Stimulated activated CD8-positive, alpha-beta memory T cell treated with anti-CD3 and anti-CD28 coated beads, Interleukin-4, amount 100 ng/mL, for 24 hours (primary cell): Measurements from ENCODE around the gene HELB.
"Not testable (repeated sequence)": the region's sequence is repeated elsewhere in the genome, so short reads cannot be mapped to it uniquely, and the experiment has no call there.

Experiments used
- DNase-seq: peaks from one replicate; pipeline ENCODE4 v3.0.0-alpha.2; 2020; ENCODE audit warnings: low read depth

Gene HELB

DNA sequence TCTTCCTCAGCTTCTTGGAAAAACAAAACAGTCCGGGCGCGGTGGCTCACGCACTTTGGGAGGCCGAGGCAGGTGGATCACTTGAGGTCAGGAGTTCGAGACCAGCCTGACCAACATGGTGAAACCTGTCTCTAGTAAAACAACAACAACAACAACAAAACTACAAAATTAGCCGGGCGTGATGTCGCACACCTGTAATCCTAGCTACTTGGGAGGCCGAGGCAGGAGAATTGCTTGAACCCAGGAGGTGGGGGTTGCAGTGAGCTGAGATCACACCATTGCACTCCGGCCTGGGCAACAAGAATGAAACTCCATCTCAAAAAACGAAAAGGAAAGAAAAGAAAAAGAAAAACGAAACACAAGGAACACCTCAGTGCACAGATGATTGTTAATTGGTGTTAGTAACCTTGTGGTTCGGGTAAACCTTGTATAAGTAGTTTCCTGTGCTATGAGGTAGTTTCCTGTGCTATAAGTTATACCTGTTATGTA, 1.1 kb downstream of the HELB start:
- DNase-seq = not testable (repeated sequence)

DNA sequence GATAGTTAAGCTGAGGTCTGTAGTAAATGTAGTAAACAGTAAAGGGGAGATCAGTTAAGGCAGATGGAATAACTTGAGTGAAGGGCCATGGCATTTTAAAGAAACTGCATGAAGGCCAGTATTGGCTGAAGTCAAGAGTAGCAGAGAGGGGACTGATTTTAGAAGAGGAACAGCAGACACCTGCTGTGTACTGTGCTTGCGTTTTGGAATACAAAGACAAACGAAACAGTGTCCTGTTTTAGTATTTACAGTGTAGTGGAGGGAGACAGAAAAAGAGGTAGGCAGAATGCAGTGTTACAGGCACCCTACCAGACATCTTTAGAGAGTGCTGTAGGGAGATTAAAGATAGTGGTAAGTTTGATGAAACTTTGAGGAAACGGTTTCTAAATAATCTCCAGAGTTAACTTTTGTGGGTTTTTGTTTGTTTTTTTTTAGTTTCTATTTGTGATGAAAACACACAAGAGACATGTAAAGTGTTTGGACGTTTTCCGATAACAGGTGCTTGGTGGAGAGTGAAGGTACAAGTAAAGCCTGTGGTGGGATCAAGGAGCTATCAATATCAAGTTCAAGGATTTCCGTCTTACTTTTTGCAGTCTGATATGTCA, 2.1 kb downstream of the HELB start:
- DNase-seq = no peak

DNA sequence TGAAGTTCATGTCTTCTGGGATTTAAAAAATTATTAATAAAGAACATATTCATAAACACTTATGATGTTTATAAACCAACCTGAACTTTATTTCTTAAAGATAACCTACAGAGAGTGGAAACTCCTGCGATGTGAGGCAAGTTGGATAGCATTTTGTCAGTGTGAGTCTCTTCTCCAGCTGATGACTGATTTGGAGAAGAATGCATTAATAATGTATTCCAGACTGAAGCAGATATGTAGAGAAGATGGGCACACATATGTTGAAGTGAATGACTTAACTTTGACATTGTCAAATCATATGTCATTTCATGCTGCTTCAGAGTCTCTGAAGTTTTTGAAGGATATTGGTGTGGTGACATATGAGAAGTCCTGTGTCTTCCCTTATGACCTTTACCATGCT, 7.3 kb downstream of the HELB start:
- DNase-seq = no peak

DNA sequence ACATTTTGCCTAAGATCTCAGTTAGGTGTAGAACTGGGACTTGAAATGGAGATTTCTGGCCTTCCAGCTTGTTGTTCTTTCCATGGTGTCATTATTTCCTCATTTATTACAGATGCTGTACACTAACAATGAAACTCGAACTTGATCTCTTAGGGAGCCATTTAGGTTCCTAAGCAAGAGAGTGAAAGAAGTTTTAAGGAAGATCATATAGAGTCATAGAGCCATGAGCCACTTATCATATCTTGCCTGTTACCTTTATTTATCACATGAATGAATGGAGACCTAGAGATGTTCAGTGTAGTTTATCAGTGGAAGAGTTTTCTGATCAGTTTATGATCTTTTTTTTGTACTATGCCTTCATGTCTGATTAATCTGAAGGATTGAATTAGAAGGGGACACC, 9.9 kb downstream of the HELB start:
- no peak for DNase-seq

GRCh38 chr12:66314278-66314677, 12.0 kb downstream of the HELB start:
- no peak for DNase-seq

DNA sequence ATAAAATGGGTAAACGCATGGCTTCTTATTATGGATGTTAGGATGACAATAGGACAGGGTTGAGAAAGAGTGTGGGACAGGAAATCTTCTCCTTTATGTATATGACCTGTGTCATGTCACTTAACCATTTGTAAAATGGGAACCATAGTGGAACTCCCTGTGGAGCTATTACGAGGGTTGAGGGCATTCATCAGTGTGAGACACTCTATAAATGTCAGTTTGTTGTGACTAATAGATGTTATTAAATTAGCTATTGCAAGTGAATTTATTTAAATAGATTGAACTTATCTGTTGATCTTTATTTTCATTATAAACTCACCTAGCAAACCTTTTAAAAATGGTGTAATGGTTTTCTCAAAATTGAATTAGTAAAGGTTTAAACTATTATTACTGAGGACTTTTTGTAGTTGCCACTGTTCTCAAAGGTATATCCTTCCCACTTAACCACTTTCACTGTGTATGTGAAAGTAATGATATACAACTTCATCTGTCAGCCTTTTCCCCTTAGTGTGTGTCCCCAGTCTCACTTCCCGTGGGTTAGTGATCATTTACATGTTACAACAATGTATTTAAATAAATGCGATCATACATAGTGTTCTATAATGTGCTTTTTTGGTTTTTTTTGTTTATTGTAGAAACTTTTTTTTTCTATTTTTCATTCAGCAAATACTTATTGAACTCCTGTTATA, 17.1 kb downstream of the HELB start:
- DNase-seq = no peak

DNA sequence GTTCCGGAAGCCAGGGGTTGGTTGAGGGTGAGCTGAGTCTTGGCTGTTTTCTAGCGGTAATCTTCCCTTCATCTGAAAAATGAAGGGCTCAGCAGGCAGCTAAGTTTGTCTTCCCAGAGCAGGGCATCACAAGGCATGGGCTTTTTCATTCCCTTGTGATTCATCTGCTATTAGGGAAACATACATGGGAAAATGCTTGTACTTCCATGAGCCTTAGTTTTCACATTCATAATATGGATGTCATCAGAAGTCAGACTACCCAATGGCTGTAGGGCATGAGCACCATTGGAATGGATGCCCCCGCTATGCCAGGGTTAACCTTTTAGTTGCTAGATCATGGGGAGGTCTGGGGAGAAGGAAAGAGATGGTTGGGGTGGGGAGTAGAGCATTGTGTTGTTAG, 18.7 kb downstream of the HELB start:
- DNase-seq = no peak

- DNase-seq = no peak
Measured at GRCh38 chr12:66321435-66321834, 19.1 kb downstream of the HELB start.

DNA sequence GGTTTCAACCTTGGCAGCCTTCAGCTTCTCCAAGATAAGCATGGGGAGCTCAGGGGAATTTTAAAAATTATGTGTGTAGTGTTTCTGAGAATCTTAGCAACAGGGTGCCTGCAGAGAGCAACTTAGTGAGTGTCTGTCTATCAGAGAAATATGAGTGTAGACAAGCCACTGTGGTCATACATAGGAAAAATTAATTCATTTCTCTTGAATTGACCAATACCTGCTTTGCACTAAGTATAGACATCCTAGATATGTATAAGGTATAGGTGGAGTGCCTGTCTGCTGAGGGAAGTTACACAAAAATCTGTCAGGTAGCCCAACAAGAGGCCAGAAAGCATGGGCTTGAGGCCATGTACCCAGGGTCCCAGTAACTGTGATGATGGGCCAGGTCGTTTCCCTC, 20.7 kb downstream of the HELB start:
- DNase-seq = no peak

- DNase-seq = no peak
Measured at GRCh38 chr12:66329941-66330340, 27.6 kb downstream of the HELB start.

DNA sequence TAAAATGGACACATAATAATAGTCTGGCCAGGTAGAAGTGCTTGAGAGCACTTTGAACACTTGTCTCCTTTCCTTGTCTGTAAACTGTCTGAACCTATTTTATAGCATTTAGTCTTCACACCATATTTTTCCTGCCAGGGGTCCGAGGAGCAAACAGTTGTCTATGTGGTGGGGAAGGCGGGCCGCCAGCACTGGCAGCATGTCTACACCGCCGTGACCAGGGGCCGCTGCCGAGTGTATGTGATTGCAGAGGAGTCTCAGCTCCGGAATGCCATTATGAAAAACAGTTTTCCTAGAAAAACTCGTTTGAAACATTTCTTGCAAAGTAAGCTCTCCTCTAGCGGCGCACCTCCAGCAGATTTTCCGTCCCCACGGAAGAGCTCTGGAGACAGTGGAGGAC, 28.7 kb downstream of the HELB start:
- no peak for DNase-seq

GRCh38 chr12:66331814-66332213, 29.5 kb downstream of the HELB start:
- no peak for DNase-seq

- no peak for DNase-seq
Measured at GRCh38 chr12:66335746-66336145, 33.5 kb downstream of the HELB start.

DNA sequence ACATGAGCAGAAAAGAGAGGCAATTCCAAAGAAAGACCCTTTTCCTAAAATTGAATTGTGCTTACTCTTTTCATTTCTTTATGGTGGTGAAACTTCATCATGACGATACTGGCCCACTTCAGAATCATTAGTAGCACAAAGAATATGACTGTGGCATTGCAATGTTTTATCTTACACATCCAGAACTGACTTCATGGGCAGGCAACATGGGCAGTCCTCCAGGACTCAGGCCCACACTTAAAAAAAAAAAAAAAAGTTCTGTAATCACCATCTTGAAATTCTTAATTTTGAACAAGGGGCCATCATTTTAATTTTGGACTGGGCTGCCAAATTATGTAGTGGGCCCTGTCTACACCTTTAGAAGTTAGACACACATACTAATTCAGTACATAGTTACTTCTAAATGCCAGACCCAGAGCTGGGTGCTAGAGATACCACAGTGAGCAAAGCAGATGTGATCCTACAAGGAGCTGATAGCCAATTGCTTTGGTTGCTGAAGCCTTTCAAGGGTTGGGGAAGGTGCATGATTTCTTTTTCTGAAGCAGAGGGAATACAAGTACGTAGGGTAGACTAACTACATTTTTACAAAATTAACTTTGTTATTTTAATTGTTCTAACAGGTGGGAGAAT, 35.2 kb downstream of the HELB start:
- no peak for DNase-seq

DNA sequence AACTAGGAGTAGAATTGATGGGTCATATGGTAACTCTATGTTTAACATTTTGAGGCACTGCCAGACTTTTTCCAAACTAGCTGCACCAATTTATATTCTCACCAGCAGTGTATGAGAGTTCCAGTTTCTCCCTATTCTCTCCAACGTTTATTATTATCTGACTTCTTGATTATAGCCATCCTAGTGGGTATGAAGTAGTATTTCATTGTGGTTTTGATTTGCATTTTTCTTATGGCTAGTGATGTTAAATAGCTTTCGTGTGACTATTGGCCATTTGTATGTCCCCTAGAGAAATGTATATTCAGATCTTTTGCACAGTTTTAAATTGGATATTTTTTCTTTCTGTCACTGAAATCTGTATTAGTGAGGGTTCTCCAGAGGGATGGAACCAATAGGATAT, 37.8 kb downstream of the HELB start:
- DNase-seq = no peak

- no peak for DNase-seq
Measured at GRCh38 chr12:66341126-66341525, 38.8 kb downstream of the HELB start.

GRCh38 chr12:66345212-66345611, 42.9 kb downstream of the HELB start:
- no peak for DNase-seq

- DNase-seq = no peak
Measured at GRCh38 chr12:66345956-66346355, 43.7 kb downstream of the HELB start.

GRCh38 chr12:66351301-66351700, 49.0 kb downstream of the HELB start:
- DNase-seq = no peak

GRCh38 chr12:66352197-66352596, 49.9 kb downstream of the HELB start:
- DNase-seq = no peak

GRCh38 chr12:66352899-66353298, 50.6 kb downstream of the HELB start:
- DNase-seq = no peak

DNA sequence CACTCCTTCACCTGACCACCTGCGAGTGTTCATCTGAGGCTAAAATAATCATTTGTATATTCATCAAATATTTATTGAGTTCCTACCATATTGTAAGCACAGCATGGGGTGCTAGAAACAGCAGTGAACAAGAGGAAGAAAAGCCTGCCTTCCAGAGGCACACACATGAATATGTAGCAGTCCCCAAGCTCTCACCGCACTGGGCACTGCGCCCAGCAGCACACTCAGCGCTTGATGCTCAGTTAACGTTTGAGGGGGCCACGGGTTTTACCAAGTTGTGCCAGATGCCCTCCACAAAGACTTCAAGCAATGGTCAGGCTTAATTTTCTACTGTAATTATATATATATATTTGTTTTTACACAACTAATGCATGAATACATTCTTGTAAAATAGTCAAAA, 52.0 kb downstream of the HELB start:
- DNase-seq = no peak

DNA sequence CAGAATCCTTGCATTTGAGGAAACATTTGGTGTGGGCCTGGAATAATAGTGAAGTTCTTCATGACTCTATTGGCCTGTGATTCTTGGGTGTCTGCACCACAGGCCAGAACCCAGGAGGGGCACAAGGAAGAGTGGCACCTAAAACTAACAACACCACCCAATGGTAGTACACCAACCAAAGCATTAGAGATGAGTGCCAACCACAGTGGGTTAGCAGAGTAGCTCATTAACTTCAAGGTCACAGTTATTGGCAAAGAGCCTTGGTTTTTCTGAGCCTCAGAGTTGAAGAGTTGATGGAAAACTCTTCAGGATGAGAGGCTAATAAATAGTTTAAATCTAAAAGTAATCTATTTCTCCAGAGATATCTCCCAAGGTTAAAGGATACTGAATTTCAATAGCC, 57.0 kb downstream of the HELB start:
- DNase-seq = no peak

DNA sequence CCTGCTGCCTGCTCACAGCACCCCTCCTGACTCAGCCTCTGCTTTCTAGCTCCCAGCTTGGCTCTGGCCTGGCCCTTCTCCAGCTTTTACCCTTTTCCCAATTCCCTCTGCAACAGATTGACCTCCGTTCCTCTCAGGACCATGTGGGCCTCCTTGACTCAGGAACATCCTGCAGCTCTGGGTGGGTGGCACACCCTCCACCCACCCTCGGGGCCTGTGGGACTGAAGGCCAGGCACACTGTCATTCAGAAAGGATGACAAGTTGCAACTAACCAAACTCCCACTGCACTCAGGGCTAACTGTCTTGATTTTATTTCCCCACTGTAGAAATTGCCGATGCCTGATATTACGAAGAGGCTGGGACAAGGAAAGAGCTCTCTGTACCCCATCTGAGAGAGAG, 59.4 kb downstream of the HELB start:
- DNase-seq = no peak
